H1 (cell line): ENCODE measurements around the gene ST13. TPM values are rescaled to one million over a fixed set of nuclear protein-coding genes. Genes with fewer than 3 reads are reported as not detected.

Source experiments
- SIRT6 ChIP-seq: IDR thresholded peaks from one replicate; pipeline ENCODE4 v1.7.1; 2012; ENCODE audit warnings: low read length, inconsistent platforms
- polyA plus RNA-seq, 7 experiments: library from polyadenylated mRNA; depleted of rRNA in 3 of 7; stranded (reverse) in 5 of 7; unstranded in 2 of 7; fragments of >200 nt in 5 of 7; fragments of 200-250 nt in 2 of 7; gene quantifications; 1 replicate in 5 of 7; 2 replicates in 1 of 7; 4 replicates in 1 of 7; pipeline versions ENCODE4 v1.2.1 to v1.2.3, GENCODE V29; 2011 to 2013; ENCODE audit warnings: missing spikeins in 2 of 7, mixed read lengths in 2 of 7
- total RNA-seq: library from RNA; stranded (reverse); fragmentation: NEBNext Ultra II Directional; extraction: Animal tissue kit (Norgen Biotek cat#: 25700); gene quantifications from 2 replicates; pipeline ENCODE4 v1.2.1, GENCODE V29; 2021

Gene ST13
- total and polyA plus RNA-seq, 2 of the 8 experiments (the other 6 are each of a cell fraction or from before 2014, with no cell fraction given), result 52.0 to 305 TPM

DNA sequence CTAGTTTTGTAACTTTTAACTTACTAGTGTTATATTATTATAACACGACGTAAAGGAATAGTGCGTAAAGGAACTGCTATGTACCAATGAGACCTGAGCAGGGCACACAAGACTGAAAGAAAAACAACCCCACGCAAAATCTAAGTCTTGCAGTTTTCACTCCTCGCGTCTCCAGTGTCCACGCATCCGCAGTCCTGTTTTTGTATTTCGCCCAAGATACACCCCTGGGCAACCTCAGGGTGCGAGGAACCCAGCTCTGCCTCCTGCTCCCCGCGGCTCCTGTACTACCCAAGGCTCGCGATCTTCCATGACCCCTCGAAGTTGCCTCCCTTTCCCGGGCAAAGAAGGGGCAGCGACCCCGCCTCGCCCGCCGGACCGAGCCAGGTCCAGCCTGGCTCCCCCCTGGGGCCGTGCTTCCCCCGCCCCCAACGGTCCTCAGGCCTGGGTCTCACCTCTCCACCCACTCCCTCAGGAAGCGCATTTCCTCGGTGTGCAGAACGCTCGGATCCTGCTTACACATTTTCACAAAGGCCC is 393 bp downstream of the ST13 start (continued):
- TF ChIP-seq SIRT6, result no peak
